LHCN-M2 (cell line): ENCODE data around the gene NTF3. TPM values are rescaled to one million over a fixed set of nuclear protein-coding genes. Genes with fewer than 3 reads are reported as not detected.

Experiments used
- DNase-seq: peaks from one replicate; pipeline ENCODE4 v3.0.0-alpha.2; 2012; ENCODE audit warnings: low read depth
- total RNA-seq: library from RNA; depleted of rRNA; stranded (reverse); fragments of >200 nt; gene quantifications from 2 replicates; pipeline ENCODE4 v1.2.3, GENCODE V29; 2014

The NTF3 gene
- total RNA-seq, 1 experiment from 2014 or later = 0.29 TPM

DNA sequence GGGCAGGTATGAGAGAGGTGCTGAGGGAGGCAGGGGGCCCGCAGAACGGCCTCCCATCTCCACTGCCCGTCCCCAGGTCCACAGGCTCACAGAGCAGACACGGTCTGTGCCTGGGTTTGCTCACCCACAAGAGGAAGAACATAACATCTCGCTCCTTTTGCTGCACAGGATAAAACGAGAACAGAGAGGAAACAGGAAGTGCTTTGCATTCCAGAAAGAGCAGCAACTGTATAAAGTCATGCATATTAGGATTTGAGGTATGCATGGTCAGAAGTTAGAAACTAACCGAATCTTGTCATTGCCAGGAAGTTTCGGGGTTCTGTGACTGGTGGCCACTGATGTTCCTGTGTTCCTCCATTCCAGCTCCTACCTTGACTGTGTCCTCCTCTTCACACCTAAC, 25.0 kb downstream of the NTF3 start:
- DNase-seq = peak; percentile 46

DNA sequence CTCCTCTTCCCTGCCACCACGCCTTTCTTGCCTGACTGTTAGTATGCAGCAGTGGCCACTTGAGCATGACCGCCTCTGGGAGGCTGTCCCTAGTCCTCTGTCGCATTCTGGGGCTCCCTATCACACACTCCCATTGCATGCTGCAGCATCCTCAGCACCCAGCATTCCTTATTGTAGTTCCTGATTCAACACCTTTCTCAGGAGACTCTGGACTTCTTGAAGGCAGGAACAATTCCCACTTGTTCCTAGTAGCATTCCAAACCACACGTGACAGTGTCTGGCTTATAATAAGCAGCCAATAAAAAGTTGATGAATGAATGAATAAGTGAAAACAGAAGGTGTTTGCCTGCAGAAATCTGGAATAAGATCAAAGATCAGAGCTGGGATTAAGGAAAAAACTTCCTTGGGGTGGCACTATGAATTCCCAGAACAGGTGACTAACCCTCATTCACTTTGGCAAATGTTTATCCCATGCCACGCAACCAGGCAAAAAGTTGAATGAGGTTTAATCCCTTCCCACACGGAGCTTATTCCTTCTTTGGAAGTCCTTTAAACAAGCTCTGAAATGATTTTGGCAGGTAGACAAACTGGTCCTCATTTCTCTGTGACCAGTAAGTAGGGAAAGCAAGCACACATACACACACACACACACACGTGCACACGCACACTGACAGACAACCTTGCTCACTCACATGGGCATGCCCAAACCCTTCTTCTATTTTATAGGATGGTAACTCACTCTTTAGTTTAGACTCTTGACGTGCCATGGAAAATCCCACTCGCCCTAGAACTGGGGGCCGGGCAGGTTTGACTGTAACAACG, 26.5 kb downstream of the NTF3 start:
- no peak for DNase-seq

DNA sequence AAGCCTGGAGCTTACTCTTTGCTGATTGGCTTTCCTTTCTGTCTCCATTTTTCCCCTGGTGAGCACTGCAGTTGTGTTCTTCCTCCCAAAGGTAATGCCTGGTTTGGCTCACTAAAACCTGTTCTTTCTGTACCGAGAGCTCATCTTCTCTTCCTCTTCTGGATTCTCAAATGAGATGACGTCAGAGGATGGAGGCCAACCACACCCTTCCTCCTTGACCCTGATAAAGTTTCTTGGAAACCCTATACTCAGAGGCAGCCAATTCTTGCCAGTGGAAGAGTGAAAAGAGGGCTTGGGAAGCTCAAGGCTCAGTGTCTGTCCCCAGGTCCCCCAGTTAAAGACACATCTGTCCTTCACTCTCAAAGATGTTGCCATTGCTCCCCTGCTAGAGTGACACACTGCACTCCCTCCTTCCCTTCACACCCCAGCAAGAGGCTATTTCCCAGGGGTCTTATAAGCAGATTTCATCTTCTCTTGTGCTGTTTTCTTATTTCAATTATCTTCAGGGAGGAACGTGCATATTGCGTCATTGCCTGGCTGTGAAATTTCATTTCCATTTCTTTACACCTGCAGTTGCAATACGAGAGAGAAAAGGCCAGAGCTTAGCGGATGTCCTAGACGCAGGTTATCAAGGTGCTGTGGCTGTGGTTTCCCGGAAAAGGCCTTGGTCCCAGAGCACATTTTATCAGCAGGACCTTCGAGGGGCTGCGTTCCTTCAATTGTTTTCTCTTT, 27.3 kb downstream of the NTF3 start:
- no peak for DNase-seq

DNA sequence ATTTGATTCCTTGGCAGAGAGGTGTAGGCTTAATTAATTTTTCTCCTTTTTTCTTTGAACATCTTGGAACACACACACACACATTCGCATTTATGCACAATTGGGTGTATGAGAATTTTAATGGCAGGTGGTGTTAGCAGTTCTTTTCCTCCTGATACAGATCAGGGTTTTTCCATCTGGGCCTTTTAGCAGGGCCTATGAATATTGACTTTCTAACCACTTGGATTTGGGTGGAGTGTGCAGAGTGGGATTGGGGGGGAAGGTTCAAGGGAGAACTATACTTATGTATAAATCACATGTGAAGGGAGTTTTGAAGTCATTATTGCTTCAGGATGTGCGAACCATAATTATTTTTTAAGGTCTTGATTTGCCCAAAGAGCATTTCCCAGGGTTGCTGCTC, 28.9 kb downstream of the NTF3 start:
- no peak for DNase-seq

DNA sequence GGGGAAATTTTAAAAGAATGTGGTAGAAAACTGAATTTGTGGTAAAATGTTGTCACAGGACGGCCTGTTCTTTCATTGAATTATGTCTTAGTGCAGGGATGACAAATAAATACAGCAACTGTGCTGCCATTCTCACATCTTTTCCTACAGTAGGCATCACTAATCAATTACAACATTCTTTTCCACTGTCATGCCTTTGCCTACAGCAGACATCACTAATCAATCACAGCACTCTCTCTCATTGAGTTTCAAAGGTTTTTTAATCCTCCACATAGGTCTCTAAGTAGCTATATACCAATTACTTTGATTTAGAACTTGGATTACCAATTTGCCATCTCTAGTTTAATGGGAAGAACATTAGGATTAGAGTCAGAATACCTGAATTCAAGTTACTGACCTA, 30.1 kb downstream of the NTF3 start:
- peak; percentile 11 for DNase-seq

DNA sequence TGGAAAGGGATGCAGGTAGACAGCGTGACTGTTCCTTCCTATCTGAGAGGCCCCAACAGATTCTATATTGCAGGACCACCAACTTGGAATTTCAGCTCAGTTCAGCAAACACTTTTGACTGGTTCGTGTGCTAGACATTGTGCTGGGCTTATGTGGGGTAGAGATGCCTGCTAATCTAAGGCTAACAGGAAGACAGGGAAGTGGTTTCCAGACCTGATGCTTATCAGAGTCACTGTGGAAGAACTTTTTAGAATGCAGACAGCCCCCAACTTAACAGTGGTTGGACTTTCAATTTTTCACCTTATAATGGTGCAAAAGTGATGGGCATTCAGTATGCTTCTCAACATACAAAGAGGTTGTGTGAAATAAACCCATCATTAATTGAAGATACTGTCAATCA, 32.2 kb downstream of the NTF3 start:
- DNase-seq = no peak

DNA sequence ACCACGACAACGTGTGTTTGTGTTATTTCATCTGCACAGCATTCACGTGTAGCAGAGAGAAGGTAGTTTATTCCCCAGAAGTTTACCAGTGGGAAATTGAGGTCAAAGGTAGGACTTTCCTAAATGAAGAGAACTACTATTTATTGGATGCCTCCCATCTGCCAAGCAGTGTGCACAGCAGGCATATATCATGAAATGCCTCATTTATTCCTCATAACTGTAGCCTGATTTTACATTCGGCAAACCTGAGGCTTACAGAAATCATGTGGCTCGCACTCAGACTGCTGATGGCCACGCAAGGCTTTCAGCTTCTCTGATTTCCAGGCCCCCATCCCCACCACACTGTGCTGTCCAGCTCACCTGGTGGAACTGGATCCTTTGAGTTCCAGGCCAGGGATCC, 33.5 kb downstream of the NTF3 start:
- DNase-seq = no peak

DNA sequence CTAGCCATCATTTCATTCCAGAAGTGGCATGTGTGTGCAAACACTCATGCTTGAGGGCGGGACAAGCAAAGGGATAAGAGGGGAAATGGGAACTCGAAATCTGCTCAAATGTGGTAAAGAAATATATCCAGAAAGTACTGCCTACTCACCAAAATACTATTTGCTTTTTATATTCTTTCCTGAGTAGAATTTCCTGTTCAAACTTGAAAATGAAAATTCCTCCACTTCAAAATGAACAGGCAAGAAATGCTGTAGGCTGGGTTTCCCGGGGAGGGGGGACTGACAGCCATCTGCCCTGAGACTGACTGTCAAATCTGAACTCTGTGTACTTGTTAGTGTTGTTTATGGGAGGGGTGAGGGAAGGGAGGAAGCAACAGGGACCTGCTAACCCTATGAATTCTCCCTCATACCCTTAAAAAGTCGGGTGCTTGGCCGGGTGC, 34.6 kb downstream of the NTF3 start:
- DNase-seq = no peak

DNA sequence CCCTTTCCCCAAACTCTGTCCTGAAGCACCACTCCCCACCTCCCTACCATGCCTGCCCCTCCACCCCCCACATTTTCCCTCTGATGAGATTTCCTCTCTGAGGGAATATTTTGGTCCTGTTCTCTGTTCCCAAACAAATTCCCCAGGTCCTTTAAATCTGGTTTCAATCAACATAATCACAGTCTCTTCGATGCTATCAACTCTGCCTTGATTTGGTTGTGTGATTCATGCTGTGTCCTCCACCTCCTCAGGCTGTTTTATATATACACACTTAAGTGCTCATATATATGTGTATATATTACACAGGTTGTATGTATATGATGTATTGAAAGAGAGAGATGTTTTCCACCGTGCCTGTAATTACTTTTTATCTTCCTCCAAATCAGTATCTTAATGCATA, 36.0 kb downstream of the NTF3 start:
- DNase-seq = no peak

DNA sequence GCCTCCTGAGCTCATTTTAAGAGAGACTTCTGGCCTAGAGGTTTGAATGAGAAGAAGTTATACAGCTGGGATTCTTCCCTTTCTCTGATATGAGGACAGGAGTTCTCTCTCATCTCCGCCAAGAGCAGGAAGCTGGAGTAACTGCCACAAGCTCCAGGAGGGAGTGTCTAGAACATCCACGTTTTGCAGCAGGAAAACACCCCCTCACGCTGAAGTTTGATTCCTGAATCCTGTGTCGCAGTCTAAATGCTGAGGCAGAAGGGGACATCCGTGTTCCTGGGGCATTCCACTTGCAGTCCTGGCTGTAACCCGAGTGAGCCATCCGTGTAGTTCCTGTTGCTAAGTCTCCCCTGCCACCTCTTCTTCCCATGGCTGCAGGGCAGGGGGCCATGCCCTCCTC, 38.3 kb downstream of the NTF3 start:
- no peak for DNase-seq

DNA sequence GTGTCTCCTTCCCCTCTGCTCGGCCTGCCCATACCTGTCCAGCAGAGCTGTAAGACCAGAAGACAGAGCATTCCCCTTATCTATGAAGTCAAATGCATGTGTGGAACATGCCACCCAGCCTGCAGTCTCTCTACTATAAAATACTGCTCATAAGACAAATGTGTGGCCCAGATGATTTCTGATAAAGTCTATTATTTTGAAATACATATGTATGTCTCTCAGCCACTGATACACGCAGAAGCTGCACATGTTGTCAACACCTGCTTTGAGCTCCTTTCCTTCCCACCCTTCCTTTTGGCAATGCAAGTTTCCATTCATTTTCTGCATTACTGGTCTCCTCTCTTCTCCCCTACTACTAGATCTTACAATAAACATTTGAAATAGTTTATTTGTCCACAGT, 38.8 kb downstream of the NTF3 start:
- DNase-seq = no peak

DNA sequence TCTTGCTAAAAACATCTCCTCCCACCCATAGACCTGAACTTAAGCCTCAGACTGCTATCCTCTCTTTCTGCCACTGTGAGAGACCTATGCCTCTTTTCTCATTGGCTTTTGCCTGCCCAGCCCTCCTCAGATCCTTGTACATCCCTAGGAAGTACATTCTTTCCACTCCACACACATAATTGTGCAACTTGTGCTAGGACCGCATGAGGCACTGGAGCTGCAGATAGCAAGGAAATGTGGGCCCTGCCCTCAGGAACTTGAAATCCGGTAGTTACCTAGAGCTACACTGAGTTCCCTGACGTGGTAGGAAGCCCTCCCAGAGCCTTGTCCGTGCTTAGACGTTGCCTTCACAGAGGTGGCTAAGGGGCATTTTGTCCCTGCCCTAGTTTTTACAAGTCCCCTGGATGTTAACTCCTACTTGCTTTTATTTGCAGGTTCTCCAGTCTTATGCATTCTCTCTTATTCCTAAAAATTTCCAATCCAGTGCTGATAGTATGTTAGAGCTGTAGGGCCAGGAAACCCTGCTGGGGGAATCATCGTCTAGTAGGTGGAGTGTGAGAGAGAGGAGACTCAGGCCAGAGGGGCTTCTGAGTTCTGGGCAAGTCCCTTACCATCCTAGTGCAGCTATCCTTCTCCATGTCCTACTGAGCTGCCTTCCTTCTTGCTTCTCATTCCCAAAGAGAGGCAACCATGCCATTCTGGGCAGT, 41.3 kb downstream of the NTF3 start:
- DNase-seq = no peak

DNA sequence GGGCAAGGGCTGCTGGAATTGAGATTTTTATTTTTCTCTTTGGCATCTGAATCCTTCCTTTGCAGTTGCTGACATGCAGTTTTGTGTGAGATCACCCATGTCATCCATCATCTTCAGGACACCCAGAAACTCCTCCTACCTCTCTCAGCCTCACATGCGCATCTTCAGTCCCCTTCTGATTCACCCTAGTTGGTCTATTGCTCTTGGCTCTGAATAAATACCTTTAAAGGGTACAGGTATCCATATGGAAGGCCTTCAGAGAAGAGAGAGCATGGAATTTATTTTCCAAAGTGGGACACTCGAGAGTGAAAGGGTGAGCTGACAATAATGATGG, 41.8 kb downstream of the NTF3 start:
- DNase-seq = no peak

DNA sequence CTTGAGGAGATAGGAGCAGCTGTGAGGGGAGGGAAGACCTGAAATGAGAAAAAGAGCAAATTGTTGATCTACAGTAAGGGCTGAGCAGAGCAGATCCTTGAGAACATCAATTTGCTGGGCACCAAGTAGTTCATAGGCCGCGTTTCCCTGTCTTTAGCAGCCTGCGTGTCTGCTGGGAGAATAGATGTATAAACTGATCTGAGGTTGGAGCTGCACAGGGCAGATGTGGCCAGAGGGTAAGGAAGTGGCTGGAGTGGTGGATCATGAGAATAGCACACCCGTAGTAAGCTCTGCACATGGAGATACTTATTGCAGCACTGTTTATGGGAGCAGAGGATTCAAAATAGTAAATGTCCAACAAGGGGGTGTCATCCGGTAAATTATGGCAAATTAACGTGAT, 44.4 kb downstream of the NTF3 start:
- DNase-seq = no peak

DNA sequence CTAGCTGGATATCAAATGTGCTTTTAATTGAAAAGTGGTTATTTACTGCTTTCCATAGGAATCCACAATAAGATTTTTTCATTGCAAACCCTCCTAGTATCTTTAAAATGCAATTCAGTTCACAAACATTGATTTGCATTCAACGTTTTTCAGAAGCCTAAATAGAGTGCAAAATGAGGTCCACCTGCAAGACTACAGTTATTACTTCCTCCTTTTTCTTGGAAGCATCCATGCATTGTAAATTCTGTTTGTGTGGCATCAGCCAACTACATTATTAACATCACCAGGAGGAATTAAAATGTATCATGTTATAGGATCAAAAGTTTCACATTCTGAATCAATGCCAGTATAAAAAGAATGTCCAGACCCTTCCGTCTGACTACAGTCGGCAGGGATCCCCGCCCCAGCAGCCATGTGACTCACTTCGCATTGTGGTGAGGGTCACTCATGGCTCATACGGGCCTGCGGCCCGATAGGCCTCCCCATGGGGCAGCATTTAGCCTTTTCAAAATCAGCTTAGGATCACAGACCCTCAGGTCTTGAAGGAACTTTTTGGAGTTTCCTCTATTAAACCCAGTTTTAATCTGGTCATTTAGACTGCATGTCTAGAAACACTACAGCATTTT, 46.3 kb downstream of the NTF3 start:
- no peak for DNase-seq

DNA sequence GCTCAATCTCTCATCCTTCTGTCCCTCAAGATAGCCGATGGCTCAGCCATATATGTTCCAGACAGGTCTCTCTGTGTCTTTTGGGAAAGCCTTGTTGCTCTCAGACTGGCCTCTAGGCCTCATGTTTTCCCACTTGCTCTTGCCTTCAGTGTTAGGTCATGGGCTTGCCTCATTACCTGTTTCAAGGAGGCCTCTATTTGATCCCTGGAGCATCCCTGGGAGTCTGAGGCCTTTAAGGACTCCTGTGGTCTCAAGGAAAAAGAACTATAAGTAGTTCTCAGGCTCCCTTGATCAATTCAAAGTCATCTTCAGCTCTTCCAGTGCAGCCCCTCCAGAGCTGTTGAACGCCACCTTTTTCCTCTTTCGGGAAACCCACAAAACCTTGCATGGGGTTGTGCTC, 47.9 kb downstream of the NTF3 start:
- no peak for DNase-seq

DNA sequence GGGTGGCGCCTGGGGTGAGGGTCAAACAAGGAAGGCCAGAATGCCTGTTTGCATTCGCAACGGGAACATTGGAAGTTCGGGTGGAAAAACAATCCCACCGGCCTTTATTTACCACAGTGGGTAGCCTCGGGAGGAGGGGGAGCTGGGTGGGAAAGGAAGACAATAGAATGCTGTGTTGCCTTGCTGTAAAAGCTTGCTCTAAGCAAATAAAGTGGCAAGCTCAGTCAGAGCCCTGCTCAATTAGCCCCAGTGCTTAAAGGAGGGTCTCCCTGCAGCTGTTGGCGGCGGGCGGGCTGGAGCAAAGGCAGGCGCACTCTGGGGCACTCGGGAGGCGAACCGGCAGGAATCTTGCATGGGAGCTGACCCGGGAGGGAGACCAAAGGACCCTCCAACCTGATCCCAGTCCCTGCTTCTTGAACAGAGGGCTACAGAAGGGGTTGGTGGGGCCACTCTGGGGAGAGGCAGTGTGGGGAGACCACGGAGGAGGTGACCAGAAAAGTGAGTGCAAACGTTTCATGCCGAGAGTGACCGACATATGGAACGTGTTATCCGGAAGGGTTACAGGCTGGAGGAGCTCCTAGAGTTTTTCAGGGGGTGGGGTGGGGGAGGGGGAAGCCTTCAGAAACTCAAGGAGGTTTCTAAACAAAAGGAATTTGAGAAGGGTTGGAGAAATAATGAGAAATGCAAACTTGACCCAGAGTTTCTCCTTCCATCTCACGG, 48.5 kb downstream of the NTF3 start:
- no peak for DNase-seq

DNA sequence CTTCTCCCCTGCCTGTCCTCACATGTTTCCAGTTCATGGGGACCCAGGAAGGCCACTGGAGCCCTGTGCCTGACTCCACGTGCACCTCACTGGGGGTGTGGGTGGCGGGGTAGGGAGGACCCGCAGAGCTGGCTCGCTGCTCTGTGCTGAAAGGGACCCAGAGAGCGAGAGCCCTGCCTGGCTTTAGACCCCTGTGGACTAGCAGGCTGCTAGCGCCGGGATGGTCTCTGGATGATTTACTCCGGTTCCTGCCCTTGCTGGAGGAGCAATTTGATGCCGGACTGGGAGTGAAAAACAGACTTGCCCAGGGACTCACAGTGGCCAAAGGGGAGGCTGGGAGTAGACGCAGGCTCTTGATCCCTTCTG, 49.0 kb downstream of the NTF3 start:
- DNase-seq = no peak

DNA sequence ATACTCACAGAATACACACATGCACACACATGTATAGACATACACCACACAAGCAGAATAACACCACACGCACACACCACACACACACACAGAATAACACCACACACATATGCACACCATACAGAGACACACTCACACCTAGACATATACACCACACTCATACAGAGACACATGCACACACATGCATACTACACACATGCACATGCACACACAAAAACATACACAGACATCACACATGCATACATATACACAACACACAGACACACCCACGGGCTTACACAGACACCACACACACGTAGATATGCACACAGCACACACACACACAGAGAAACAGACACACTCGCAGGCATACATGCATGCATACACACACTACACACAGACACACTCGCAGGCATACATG, 49.7 kb downstream of the NTF3 start:
- DNase-seq = no peak

DNA sequence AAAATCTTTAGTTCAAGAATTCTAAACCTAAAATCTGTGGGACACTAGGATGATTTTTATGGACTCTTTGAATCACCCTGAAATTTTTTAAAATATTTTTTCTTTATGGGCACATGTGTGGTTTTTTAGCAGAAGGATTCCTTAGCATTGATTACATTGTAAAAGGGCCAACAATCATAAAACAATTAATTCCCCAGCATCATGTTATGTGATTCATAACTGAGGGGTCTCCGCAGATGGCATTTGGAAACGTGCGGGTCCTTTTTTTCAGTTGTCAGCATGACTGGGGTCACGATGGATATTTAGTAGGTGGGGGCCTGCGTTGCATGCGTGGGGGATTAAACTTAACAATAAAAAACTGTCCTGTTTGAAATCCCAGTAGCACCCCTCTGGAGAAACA, 52.5 kb downstream of the NTF3 start:
- no peak for DNase-seq

DNA sequence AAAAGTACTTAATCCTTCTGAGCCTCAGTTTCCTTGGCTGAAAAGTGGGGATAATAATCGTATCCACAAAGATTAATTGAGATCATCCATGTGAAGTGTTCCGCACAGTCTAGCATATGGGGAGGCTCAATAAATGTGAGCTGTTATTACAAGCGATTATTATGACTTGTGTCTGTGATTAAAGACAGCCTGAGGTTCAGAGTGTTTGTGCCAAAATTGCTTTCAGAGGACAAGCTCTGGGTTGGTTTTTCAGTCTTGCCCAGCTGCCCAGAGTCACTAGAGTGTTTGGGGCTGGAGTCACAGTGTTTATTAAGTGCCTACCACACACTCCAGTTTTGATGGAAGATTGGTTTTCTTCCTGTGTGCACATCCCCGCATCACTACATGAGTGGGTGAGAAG, 53.5 kb downstream of the NTF3 start:
- DNase-seq = no peak

DNA sequence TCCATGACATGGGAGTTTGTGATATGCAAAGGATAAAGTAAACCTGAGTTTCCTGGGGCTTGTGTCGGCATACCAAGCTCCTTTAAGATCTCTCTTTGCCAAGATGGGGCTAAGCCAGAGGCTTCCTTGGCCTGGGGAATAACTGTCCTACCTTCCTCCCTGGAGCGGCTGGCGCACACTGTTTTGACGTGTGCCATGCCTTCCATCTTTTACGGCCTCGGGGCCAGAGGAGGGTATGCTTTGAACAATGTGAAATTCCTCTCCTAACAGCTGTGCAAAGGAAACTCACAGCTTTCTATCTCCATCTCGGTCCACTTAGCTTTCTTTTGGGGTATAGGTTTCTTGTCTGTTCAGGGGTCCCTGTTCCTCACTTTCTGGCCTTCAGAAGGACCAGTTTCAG, 55.2 kb downstream of the NTF3 start:
- no peak for DNase-seq
